HG03103 (cell line): ENCODE data around the gene KBTBD2.
A peak's percentile ranks its signal among the peaks of the same experiment; 100 is the strongest.
"Not testable (repeated sequence)": the region's sequence is repeated elsewhere in the genome, so short reads cannot be mapped to it uniquely, and the experiment has no call there.

Experiments
- ATAC-seq: cut with Tn5 transposase; IDR thresholded peaks from one replicate; pipeline ENCODE4 v1.9.1; 2021; ENCODE audit warnings: low read depth; ENCODE audit not compliant: unreplicated experiment

Gene KBTBD2

DNA sequence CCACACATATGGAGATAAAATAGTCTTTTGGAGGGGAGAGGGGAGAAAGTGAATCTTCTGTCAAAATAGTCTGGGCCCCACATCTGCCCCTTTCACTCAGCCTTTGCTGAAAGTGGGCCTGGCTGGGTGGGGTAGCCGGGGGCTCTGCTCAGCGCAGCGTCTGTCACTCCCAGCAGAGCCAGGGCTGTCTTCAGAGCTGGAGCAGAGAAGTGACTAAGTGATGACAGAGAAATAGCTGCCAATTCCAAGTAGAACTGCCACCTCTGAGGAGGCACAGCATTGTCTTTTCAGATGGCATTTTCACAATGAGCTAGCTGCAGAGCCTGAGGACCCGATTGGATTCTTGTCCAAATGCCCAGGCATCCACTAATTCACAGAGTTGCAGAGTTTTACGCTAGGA is 34.5 kb downstream of the KBTBD2 start:
- not testable (repeated sequence) for ATAC-seq

- ATAC-seq: not testable (repeated sequence)
Observed at GRCh38 chr7:32855837-32856775, 35.5 kb downstream of the KBTBD2 start.

DNA sequence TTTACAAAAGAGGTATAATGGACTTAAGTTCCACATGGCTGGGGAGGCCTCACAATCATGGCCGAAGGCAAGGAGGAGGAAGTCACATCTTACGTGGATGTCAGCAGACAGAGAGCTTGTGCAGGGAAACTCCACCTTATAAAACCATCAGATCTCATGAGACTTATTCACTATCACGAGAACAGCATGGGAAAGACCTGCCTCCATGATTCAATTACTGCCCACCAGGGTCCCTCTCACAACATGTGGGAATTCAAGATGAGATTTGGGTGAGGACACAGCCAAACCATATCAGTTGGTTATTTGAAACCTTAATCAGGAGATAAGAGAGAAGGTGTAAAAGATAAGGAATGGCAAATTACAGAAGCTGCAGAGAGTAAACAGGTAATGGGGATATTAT is 40.9 kb downstream of the KBTBD2 start:
- not testable (repeated sequence) for ATAC-seq

- ATAC-seq: not testable (repeated sequence)
Observed at GRCh38 chr7:32848655-32849054, 42.9 kb downstream of the KBTBD2 start.

DNA sequence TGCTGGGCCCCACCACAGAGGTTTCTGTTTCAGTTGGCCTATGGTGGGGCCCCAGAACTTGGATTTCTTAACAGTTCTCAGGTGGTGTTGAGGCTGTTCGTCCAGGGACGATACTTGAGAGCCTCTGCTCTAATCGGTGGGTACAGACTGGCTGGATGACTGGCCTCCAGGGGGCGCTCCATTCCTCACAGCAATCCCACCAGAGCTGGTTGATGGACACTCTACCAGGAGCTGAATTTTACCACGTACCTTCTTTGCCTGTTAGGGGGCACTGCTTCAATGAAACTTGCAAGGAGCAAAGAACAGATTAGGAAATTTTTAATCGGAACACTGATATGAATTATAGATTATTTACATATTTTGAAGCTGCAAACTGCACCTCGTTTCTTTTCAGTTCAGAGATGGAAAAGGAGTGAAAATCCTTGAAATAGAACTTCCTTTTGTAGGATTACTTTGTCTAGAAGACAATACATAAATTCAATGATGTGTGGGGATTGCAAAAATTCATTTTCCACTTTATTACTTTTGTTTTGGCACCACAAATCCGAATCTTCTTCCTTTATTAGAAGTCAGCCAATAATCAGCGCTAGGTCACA is 44.8 kb downstream of the KBTBD2 start:
- ATAC-seq: peak; percentile 100

DNA sequence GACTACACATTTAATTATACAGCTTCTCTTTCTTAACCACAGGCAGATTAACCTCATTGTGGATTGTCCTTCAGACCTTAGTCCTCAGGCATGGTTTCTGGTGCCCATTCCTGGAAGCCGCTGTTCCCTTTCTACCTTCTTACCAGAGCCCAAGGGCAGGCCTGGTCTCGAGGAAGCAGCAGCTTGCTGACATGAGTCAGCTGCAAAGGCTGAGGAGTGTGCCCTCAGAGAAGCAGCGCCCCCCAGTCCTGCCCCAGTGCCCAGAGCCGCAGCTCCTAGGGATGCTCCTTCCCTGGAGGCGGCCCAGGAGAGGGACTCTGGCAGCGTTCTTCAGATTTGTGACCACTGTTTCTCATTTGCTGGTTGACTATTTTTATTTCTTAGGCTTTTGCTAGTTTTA is 46.8 kb downstream of the KBTBD2 start:
- ATAC-seq: not testable (repeated sequence)

- not testable (repeated sequence) for ATAC-seq
Observed at GRCh38 chr7:32843763-32844162, 47.8 kb downstream of the KBTBD2 start.

GRCh38 chr7:32839846-32840245 is 51.7 kb downstream of the KBTBD2 start:
- not testable (repeated sequence) for ATAC-seq

DNA sequence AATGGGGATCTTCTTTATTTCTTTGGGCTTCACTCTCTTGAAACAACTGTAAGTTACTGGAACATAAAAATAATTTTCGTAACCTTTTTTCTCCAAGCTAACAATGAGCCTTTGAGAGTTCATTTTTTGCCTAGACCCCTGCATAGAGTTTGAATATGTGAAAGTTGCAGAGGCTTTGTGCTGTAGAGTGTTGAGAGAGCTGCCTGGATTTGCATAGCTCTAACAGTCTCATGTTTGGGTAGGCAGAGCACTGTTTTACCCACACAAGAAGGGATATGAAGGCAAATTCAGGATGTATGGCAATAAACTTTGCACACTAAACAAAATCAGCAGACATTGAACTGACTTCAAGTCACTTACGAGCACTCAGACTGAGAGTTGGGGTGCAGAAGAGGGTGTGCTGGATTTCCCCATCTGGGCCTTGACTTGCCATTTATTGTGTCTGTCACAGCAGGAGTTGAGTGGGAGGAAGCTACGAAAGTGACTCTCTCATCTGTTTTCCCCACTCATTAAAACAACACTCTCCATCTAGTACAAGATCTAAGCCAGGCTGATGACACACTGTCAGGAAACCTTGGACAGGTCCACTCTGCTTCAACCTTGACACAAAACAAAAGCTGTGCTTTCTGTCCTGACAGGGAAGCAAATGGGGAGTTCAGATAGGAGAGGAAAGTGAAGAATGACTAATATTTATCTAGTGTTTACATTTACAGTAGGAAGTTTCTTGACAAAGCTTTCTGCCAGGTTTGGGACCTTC is 62.4 kb downstream of the KBTBD2 start:
- peak; percentile 68 for ATAC-seq
